ENCODE measurements around the gene GPD1L.
"Not testable (repeated sequence)": the region's sequence is repeated elsewhere in the genome, so short reads cannot be mapped to it uniquely, and the experiment has no call there.

Gene GPD1L

DNA sequence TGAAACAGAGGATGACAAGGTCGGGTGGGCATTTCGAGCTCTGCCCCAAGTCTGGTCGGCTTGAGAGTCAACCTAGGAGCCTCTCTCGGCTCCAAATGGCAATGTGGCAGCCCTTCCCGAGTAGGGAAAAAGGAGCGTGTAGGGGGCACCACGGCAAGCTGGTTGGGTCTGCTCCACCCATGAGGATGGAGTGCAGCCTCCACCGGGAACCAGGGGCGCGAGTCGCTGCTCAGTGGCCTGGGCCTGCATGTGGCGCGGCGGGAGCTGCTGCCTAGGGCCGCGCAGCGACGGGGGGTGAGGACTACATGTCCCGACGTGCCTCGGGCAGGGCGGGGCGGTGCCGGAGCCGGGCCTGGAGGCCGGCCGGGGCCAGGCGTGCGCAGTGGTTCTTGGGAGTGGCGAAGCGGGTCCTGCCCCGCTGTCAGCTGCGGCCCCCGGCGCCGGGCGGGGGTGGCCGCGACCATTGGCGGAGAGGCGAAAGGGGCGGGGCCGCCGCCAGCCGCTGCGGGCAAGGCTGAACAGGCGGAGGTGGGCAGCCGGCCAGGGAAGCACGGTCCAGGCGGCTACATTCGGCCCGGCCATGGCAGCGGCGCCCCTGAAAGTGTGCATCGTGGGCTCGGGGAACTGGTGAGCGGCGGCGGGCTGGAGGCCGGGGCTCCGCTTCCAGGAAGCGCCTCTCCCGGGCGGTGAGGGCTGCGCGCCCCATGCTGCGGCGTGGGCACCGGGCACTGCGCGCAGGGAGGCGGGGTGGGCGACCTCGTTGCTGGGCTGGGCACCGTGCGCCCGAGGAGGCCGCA lies at the start of gene GPD1L:
Gene GPD1L (plus strand): TSS at position 489 of the 797 bp plus-strand sequence. CDS start 92 bp downstream, at position 581.
- peak; percentile 96 to 97 for DNase-seq

DNA sequence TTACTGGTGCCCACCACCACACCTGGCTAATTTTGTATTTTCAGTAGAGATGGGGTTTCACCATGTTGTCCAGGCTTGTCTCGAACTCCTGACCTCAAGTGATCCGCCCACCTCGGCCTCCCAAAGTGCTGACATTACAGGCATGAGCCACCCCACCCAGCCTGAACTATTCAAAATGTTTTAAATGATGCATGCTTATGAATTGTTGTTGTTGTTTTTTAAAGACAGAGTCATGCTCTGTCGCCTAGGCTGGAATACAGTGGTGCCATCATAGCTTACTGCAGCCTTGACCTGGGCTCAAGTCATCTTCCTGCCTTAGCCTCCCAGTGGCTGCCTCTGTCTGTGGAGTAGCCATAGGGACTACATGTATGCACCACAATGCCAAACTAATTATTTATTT lies 48.0 kb upstream of the GPD1L start:
- DNase-seq, result not testable (repeated sequence)

DNA sequence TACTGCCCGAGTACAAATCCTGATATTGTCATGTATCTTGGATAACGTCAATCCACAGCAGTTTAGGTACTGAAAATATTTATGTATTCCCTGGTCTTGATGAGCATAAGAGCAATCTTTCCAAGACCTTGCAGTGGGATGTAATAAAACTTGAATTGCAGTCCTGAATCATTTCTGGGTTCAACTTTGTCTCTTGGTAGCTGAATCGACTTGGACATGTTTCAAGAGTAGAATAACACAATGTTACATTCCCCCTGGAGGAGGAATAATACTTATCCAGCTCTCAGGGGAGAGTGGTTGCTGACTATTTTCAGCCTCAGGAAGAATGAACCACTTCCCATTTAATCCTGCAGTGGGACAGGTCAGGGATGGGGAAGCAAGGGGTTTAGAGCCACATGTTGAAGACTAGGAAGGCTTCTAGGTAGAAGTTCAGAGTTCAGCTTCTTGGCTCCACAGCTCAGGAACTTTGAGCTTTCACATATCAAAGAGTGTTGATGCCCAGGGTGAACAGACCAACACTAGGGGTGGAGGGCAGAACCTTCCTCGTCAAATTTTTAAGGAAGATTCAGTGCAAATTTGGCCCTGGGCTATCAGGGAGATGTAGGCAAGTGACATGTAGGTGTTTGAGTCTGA lies 43.4 kb upstream of the GPD1L start:
- DNase-seq, result no peak

DNA sequence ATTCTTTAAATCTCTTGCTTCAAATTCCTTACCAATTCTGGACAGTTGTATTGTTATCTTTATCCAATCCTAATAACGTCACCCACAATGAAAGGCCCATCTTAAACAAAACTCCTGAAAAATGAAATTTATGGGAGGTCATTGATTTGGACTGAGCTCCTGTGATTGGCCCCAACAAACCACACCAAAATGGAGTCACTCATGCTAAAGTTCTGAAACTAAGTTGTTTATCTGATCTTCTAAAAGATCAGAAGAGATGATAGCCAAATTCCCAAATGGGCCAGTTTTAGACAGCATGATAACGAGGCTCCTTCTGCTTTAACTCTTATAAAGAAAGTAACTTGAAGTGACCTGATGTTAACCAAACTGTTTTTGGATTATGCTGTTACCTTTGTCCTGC lies 39.7 kb upstream of the GPD1L start:
- no peak for DNase-seq

DNA sequence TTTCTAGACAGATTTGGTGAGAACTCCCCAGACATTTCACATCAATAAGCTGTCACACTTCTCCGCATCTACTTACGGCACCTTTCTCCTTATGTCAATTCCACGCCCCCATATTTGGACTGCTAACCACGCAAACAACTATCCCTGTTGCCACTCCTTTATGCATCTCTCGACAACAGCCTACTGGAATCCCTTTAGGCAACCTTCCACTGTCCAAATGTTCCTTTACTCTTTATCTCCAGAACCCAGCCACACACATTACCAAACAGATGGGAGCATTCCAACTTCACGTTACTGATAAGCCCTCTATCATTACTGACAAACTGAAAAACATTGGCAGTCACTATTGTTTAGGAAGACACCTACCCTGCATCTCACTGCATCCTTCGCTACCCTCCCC lies 32.2 kb upstream of the GPD1L start:
- not testable (repeated sequence) for DNase-seq

DNA sequence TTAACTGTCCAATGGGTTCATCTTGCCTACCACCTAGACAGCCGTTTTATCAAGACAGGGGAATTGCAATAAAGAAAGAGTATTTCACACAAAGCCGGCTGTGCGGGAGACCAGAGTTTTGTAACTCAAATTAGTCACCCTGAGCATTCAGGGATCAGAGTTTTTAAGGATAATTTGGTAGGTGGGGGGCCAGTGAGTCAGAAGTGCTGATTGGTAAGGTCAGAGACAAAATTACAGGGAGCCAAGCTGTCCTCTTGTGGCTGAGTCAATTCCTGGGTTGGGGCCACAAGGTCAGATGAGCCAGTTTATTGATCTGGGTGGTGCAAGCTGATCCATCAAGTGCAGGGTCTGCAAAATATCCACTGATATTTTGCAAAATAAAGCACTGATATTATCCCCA lies 29.9 kb upstream of the GPD1L start:
- DNase-seq, result no peak

DNA sequence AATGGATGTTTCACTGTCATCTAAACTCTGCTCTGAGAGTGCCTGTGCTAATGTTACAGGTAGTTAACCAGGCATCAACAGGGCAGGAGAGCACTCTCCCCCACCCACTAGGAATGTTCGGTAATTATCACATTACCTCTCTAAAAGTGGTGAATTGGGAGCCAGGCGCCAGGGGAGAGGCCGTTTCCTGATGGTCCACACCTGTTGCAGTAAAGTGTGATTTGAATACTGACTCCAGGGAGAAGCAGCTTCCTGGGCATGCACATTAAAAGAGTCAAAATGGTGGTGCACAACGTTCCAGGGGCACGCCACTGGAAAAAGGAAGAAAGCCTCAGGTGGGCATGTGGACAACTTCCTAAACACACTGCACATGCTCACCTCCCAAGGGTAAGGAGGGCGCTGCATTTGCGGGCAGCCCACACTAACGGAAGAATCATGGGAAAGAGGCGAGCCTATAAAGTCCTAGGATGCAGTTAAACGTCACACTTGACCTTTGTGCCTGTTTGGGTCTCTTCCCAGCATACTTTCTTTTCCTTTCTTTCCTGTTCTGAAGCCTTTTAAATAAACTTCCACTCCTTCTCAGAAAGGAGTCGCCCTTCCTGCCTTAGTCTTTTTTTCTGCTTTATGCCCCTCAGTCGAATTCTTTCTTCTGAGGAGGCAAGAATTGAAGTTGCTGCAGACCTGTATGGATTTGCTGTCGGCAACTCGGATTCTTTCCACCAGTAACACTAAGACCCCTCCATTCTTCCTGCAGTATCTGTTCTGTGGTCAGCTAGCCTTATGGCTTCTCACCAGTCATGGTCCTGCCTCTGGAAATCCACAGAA lies 28.9 kb upstream of the GPD1L start:
- no peak for DNase-seq

DNA sequence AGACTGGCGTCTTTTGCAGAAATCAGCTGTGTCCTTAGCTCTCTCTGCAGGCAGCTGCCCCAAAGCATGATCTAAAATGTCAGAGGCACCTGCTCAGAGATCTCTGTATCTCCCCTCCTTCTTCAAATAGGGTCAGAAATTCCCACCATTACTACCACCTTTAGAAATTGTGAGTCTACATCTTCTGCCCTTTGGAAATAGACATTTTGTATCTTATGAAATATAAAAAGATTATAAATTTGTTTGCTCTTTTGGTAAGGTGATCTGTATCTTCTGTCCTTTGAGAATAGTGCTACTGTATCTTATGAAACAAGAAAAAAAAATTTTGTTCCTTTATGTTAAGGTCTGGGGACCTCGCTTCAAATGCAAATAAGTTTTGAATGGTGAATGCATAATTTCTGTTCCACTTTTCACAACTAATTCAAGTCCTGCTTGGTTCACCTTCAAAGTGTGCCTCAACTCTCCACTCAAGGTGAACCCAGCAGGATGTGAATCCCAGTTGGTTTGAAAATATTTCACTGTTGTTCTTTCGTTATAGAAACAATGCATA lies 28.3 kb upstream of the GPD1L start:
- DNase-seq, result no peak

DNA sequence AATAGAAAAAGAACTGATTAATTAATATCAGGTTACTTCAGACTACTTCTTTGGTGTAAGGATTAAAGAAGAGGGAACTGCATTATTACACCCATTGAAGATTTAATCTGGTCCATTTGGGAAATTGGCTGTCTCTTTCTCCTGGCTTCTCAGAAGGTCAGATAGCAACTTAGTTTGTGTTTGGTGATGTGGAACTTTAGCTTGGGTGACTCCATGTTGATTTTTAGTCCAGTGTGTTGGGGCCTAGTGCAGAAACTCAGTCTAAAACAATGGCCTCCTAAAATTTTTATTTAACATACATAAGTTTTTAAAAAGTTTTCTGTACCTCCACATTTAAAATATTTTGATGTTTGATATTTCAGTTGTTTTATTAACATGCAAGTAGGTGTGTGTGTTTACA lies 27.6 kb upstream of the GPD1L start:
- DNase-seq, result no peak

DNA sequence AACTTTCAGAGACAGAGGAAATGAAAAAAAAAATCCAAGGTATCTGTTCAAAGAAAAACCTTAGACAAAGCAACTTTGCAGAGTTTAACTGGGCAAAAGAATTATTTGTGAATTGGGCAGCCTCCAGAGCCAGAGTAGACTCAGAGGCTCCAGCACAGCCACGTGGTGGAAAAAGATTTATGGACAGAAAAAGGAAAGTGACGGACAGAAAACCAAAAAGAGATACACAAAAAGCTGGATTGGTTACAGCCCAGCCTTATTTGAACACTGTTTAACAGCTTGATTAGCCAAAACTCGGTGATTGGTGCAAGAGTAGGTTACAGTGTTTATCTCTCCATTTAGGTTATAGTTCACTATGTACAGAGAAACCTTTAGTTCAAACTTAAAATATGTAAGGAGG lies 23.7 kb upstream of the GPD1L start:
- no peak for DNase-seq

DNA sequence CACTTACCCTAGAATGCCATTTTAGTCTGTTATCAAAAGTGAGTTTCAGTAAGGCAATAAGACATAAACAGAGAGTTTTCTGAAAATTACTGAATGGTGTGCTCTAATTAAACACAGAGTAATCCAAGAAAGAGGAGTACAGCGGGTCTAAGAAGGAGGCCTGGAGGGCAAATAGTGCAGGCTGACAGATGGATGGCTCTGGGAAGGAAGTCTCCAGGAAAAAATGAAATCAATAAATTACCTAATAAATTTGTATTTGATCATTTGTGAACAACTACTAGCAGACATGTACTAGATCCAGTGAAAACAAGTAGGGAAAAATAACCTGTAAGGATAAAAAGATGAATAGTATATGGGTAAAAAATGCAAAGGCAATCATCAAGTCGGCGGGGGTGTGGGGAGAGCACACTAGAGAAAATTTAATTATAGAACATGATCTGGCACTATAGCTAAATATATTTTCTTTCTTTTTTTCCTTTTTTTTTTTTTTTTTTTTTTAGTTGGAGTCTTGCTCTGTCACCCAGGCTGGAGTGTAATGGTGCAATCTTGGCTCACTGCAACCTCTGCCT lies 22.6 kb upstream of the GPD1L start:
- DNase-seq, result no peak

DNA sequence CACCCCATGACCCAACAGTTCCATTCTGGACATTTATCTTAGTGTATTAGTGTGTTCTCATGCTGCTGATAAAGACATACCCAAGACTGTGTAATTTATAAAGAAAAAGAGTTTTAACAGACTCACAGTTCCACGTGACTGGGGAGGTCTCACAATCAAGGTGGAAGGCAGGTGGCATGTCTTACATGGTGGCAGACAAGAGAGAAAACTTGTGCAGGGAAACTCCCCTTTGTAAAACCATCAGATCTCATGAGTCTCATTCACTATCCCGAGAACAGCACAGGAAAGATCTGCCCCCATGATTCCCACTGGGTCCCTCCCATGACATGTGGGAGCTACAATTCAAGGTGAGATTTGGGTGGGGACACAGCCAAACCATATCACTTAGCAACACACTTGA lies 21.6 kb upstream of the GPD1L start:
- DNase-seq, result no peak

DNA sequence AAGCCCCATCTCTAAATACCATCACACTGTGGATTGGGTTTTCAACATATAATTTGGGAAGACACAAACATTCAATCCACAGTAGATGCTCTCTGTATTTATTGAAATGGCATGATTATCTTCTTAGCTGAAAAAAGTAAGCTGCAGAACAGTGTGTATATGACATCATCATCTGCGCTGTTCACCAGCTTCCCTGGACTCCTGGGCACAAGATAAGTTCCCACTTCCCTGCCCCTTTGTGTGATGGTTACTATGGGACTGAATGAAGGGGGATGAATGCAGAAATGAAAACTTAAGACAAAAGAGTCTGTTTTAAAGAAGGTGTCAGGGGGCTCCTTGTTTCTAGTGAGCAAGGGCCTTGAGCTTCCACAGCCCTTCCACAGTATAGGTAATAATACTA lies 20.0 kb upstream of the GPD1L start:
- no peak for DNase-seq

DNA sequence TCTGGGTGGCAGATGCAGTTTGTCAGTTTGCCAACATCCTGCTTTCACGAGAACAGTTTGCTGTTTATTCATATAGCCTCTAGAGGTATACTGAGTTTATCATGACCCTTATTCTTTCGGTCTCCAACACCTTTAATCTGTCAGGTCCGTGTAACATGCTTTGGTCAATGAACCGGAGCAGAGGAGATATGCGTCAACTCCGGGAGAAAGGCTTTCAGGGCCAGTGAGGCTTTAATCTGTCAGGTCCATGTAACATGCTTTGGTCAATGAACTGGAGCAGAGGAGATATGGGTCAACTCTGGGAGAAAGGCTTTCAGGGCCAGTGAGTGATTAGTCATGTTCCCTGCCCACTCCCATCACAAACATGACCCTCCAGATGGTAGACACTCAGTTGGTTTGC lies 16.9 kb upstream of the GPD1L start:
- no peak for DNase-seq

DNA sequence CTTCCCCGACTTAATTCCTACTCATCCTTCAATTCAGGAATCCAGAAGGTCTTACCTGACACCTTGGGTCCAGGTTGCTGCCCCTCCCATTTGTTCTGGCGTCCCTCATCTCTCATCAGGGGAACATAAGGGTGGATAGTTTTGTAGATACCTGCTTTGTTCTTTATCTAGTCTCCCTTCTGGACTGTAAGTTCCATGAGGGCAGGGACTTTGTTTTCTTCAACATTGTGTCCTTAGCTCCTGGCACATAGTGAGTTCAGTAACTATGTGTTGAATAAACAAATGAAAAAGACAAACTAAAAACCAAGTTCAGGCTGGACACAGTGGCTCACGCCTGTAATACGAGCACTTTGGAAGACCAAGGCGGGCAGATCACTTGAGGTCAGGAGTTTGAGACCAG lies 13.2 kb upstream of the GPD1L start:
- no peak for DNase-seq

DNA sequence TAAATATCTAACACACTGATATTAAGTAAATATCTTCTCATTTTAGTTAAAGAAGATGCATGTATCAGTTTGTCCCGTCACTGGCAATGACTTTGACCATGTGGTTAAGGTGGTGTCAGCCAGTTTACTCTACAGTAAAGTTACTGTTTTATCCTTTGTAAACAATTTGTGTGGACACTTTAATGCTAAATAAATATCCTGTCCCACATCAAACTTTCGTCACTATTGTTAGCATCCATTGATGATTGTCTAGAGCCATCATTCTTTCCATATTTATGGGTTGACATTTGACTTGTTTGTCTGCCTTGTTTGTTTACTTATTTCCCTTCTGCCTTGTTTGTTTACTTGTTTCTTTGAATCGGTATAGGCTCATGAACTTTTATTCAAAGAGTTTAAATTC lies 11.0 kb upstream of the GPD1L start:
- no peak for DNase-seq

DNA sequence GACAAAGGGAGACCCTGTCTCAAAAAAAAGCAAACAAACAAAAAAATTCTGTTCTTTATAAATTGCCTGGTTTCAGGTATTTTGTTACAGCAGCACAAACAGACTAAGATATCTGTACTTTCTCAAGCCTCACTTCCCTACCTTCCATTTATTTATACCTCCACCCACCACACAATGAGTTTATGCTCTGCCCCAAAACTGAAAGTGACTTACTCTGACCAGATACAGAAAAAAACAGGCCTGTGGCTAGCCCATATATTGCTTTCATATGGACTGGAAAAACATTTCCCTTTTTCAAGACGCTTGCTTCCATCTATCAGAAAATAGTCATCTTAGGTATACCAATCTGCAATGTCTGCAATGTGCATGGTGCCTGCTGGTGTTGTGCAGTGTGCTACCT lies 8.7 kb upstream of the GPD1L start:
- no peak for DNase-seq

DNA sequence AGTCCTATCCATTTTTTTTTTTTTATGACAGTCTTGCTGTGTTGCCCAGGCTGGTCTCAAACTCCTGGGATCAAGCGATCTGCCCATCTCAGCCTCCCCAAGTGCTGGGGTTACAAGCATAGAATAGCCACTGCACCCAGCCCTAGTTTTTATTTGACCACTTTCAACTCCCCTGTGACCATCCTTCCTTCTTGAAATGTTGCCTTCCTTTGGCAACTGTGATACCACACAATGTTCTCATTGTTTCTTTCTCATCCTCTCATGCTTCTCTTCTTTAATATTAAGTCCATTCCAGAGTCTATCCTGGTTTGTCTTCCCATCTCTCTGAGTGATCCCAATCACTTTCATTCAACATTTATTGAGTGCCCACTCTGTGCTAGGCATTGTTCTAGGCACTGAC lies 7.9 kb upstream of the GPD1L start:
- DNase-seq, result no peak

DNA sequence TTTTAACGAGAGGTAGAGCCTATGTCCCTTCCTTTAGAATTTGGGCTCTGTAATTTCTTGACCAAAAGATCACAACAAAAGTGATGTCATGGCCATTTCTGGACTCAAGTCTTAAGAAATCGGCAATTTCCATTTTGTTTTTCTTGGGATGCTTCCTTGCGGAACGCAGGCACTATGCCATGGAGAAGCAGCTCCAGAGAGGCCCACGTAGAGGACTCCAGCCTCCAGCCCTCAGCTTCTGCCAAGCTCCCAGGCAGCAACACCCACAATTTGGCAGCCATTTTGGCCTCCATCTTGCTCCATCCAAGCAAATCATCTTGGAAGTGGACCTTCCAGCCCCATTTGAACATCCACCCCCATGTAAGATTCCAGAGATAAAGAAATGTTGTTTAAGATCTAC lies 6.0 kb upstream of the GPD1L start:
- DNase-seq, result no peak

DNA sequence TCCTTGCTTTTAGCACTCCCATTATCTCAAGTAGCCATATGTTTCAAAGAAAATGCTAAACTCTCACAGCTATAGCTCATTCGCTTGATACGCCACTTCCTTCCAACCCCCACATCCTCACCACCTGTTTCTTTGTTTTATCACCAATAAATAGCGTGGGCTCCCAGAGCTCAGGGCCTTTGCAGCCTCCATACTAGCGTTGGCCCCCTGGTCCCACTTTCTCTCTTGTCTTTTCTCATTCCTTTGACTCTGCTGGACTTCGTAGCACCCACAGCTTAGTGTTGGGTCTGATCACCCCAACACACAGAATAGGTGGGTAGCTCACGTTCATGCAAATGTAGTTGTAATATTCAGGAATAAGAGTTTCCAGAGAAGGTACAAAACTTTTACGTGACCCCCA lies 4.1 kb upstream of the GPD1L start:
- no peak for DNase-seq

DNA sequence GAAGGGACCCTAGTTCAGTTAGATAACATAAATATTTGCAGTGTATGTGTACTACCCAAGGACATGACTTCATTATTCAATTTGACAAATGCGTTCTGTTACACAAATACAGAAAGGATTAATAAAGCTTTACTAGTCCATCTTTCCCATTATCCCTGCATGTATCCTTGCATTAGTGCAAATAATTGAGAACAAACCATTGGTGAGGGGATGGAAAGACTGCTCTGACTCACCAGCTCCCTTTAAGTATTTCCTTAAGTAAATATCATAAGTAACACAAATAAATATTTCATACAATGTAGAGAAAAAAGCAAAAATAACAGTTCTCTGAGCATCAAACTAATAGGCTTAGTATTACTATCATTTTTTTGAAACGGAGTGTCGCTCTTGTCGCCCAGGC lies 1.9 kb upstream of the GPD1L start:
- DNase-seq, result no peak

DNA sequence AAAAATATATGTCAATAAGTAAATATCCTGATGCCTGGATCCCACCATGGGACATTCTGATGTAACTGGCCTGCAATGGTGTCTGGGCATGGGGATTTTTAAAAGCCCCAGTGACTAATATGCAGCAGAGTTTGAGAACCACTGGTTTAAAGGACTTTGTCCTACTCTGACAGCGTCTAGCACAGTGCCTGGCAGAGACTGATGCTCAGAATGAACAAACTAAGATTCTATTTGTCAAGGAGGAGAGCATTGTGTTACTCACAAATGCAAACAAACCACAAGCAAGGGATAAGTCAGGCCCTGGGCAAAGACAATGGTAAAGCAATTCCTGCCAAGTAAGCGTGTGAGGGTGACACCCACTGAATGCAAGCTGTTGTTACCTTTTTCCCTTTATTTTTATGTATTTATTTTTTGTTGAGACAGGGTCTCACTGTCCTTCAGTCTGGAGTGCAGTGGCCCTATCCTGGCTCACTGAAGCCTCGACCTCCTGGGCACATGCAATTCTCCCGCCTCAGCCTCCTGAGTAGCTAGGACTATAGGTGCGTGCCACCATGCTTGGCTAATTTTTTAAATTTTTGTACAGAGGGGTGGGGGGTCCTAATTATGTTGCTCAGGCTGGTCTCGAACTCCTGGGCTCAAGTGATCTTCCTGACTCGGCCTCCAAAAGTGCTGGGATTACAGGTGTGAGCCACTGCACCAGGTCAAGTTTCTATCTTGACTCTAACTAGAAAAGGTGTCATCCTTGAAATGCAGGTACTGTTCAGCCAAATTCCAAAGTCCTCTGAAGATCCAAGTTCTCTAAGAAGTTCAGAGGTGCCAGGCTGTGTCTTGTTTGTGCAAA lies 909 bp upstream of the GPD1L start:
- no peak for DNase-seq
